Upper lobe of left lung (tissue), 6 donors: ENCODE results near the gene LRRFIP1. TPM values are rescaled to one million over a fixed set of nuclear protein-coding genes. Genes with fewer than 3 reads are reported as not detected.

Experiments used
- ATAC-seq, 2 donors: fragments of 200-7000 bp; cut with Tn5 transposase; one replicate each; pipeline ENCODE4 v1.9.1; 2022; ENCODE audit warnings: mild to moderate bottlenecking in 2 of 2, moderate library complexity in 2 of 2; ENCODE audit not compliant: low FRiP score in 2 of 2
- DNase-seq, 2 donors: peaks; one replicate each; pipeline ENCODE4 v3.0.0-alpha.2; 2019 to 2020
- H3K27ac ChIP-seq, 4 donors: fragments of 200-600 bp; sonication (generic); one replicate each; pipeline ENCODE4 v1.5.1; 2016 to 2019
- H3K27me3 ChIP-seq, 4 donors: fragments of 200-600 bp; sonication (generic); one replicate each; pipeline ENCODE4 v1.5.1; 2017 to 2019
- H3K36me3 ChIP-seq, 4 donors: fragments of 200-600 bp; sonication (generic); one replicate each; pipeline ENCODE4 v1.5.1; 2016 to 2019
- H3K4me1 ChIP-seq, 4 donors: fragments of 200-600 bp; sonication (generic); one replicate each; pipeline ENCODE4 v1.5.1; 2018 to 2019
- H3K4me3 ChIP-seq, 4 donors: fragments of 200-600 bp; sonication (generic); one replicate each; pipeline ENCODE4 v1.5.1; 2017 to 2019; ENCODE audit warnings: mild to moderate bottlenecking in 2 of 4, moderate library complexity in 1 of 4
- H3K9me3 ChIP-seq, 4 donors: fragments of 200-600 bp; sonication (generic); one replicate each; pipeline ENCODE4 v1.5.1; 2018 to 2019
- EP300 ChIP-seq, 4 donors: sonication (generic); formaldehyde crosslinking; IDR thresholded peaks; one replicate each; pipeline ENCODE4 v1.5.1; 2017; ENCODE audit warnings: antibody characterized with exemption in 4 of 4, control low read depth in 2 of 4
- POLR2A ChIP-seq, 4 donors: fragments of 450-650 bp; IDR thresholded peaks; one replicate each; pipeline ENCODE4 v1.5.1; 2016 to 2017; ENCODE audit warnings: antibody characterized with exemption in 4 of 4, mild to moderate bottlenecking in 2 of 4
- POLR2AphosphoS5 ChIP-seq, 2 donors: sonication (generic); formaldehyde crosslinking; IDR thresholded peaks; one replicate each; pipeline ENCODE4 v1.5.1; 2017; ENCODE audit warnings: antibody characterized with exemption in 2 of 2
- WGBS, 2 donors: methylation state at CpG; one replicate each; pipeline ENCODE4 v1.1.5; 2017 to 2018; 5-methylcytosine and 5-hydroxymethylcytosine counted together
- total RNA-seq, 6 donors: library from RNA; depleted of rRNA in 4 of 6; stranded (reverse); fragments of >200 nt in 4 of 6; gene quantifications; one replicate each; pipeline versions ENCODE4 v1.1.0 to v1.2.1, GENCODE V29; 2016 to 2021
- TF ChIP-seq, protein P1 (sequence below), 6 experiments: fragments of 450-650 bp in 4 of 6; fragments of 200-600 bp in 2 of 6; sonication (generic) in 2 of 6; IDR thresholded peaks; one replicate each; pipeline ENCODE4 v1.5.1; 2016 to 2019; ENCODE audit warnings: antibody characterized with exemption in 6 of 6
- donor health status: DM: no; HTN: no; CAD: no; lungs with moderate emphysema.
- donor health status: DM: no; HTN: yes; CAD: no; lungs with severe emphysema.

LRRFIP1 gene
- total RNA-seq, 6 donors from 2014 or later = 185 to 291 (median 242) TPM

GRCh38 chr2:237725661-237726060 lies 98.3 kb downstream of the LRRFIP1 start:
- peak in 1 of 2 donors; percentile 69 for DNase-seq
- Histone ChIP-seq H3K4me3 (no peak overlapping the region), H3K4me1 (peaks cover 50 to 80% (median 55%) of the 10 kb centered on the region in 4 donors), H3K27me3 (no peaks in the 10 kb centered on the region), H3K27ac (peak overlapping the region in 2 of 4 donors; percentile 32 to 63), H3K36me3 (peaks cover 0 to 20% (median 2%) of the 10 kb centered on the region in 4 donors), H3K9me3 (no peaks in the 10 kb centered on the region)
- peak; percentile 71 to 74 for ATAC-seq
- WGBS, 2 donors = 66 to 75% methylated on average over 4 of the region's 4 CpGs
- TF ChIP-seq POLR2A (IDR thresholded peaks at IDR 0.05) (no peak), EP300 (IDR thresholded peaks at IDR 0.05) (no peak), POLR2AphosphoS5 (IDR thresholded peaks at IDR 0.05) (no peak)
- TF ChIP-seq, protein P1, sequence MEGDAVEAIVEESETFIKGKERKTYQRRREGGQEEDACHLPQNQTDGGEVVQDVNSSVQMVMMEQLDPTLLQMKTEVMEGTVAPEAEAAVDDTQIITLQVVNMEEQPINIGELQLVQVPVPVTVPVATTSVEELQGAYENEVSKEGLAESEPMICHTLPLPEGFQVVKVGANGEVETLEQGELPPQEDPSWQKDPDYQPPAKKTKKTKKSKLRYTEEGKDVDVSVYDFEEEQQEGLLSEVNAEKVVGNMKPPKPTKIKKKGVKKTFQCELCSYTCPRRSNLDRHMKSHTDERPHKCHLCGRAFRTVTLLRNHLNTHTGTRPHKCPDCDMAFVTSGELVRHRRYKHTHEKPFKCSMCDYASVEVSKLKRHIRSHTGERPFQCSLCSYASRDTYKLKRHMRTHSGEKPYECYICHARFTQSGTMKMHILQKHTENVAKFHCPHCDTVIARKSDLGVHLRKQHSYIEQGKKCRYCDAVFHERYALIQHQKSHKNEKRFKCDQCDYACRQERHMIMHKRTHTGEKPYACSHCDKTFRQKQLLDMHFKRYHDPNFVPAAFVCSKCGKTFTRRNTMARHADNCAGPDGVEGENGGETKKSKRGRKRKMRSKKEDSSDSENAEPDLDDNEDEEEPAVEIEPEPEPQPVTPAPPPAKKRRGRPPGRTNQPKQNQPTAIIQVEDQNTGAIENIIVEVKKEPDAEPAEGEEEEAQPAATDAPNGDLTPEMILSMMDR (IDR thresholded peaks at IDR 0.05) = no peak

GRCh38 chr2:237726401-237726830 lies 99.0 kb downstream of the LRRFIP1 start:
- Histone ChIP-seq H3K4me1 (peaks cover 58 to 88% (median 63%) of the 10 kb centered on the region in 4 donors), H3K27me3 (no peaks in the 10 kb centered on the region), H3K27ac (peak overlapping the region; percentile 5 to 63 (median 30)), H3K9me3 (no peaks in the 10 kb centered on the region), H3K36me3 (peaks cover 0 to 12% (median 0%) of the 10 kb centered on the region in 4 donors), H3K4me3 (no peak overlapping the region)
- TF ChIP-seq, protein P1 (IDR thresholded peaks at IDR 0.05) = no peak
- TF ChIP-seq POLR2A (IDR thresholded peaks at IDR 0.05) = no peak
- no peak for TF ChIP-seq POLR2AphosphoS5 (IDR thresholded peaks at IDR 0.05)
- no peak for TF ChIP-seq EP300 (IDR thresholded peaks at IDR 0.05)
- DNase-seq (no peak), ATAC-seq (peak in 1 of 2 donors; percentile 57)
- WGBS, 2 donors = 20 to 29% methylated on average over 7 of the region's 7 CpGs

DNA sequence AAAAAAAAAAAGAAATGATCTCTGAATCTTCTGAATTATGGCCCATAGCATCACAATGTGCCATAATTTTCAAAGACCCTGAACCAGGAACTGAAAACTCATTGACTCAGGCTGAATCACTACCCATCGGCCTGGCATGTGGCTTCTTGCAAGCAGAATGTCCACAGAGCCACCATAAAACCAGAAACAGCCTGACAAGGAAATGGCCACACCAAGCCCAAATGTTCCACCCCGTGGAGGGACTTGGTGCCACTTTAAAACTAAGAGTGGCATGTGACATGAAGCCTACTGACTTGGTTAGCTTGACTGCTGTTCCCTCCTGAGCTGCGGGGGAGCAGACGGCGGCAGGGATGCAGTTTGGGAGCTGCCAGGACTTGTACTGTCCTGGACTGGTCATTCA lies 100.0 kb downstream of the LRRFIP1 start:
- no peak overlapping the region for H3K4me3 ChIP-seq
- TF ChIP-seq POLR2A (IDR thresholded peaks at IDR 0.05) (no peak), EP300 (IDR thresholded peaks at IDR 0.05) (peak in 1 of 4 donors; percentile 24)
- WGBS, 2 donors = 65 to 70% methylated on average over 5 of the region's 5 CpGs
- peaks cover 0 to 10% (median 0%) of the 10 kb centered on the region in 4 donors for H3K36me3 ChIP-seq
- ATAC-seq (peak in 1 of 2 donors; percentile 42), DNase-seq (peak in 1 of 2 donors; percentile 58)
- H3K4me1 ChIP-seq = peaks cover 67 to 92% (median 70%) of the 10 kb centered on the region in 4 donors
- no peaks in the 10 kb centered on the region for H3K27me3 ChIP-seq
- H3K27ac ChIP-seq = peak overlapping the region in 3 of 4 donors; percentile 5 to 63 (median 41)
- H3K9me3 ChIP-seq = no peaks in the 10 kb centered on the region

- H3K36me3 ChIP-seq = peaks cover 0 to 5% (median 0%) of the 10 kb centered on the region in 4 donors
- H3K4me1 ChIP-seq = peaks cover 79 to 98% (median 89%) of the 10 kb centered on the region in 4 donors
- DNase-seq (no peak), ATAC-seq (no peak)
- TF ChIP-seq EP300 (IDR thresholded peaks at IDR 0.05) (no peak), POLR2AphosphoS5 (IDR thresholded peaks at IDR 0.05) (no peak), POLR2A (IDR thresholded peaks at IDR 0.05) (no peak)
- TF ChIP-seq, protein P1 (IDR thresholded peaks at IDR 0.05) = no peak
- peak overlapping the region in 2 of 4 donors; percentile 80 for H3K27ac ChIP-seq
- H3K4me3 ChIP-seq = no peak overlapping the region
- no peaks in the 10 kb centered on the region for H3K9me3 ChIP-seq
- no peaks in the 10 kb centered on the region for H3K27me3 ChIP-seq
- WGBS, 2 donors = 59 to 62% methylated on average over 12 of the region's 12 CpGs
Measured at GRCh38 chr2:237729681-237730475, 102.5 kb downstream of the LRRFIP1 start.

DNA sequence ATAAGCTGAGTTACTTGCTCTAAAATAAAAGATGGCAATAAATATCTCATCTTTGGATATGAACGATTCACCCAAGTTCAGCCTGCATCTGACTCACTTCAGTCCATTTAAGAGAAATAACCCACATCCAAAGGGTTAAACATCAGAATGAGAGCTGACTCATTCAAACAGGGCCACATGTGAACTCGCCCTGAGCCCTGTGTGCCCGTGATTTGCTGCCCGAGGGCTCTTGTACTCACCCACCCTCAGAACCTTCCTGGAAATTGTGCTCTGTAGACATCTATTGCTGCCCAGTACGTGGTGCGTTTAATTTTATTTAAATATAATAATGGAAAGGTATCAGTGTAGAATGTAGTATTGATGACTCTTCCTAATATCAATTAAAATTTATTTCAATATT lies 104.3 kb downstream of the LRRFIP1 start:
- ATAC-seq = peak; percentile 46 to 50
- WGBS, 2 donors = 32 to 33% methylated on average over 6 of the region's 6 CpGs
- TF ChIP-seq POLR2AphosphoS5 (IDR thresholded peaks at IDR 0.05) = peak in 1 of 2 donors; percentile 56
- TF ChIP-seq, protein P1 (IDR thresholded peaks at IDR 0.05) = no peak
- TF ChIP-seq POLR2A (IDR thresholded peaks at IDR 0.05) = no peak
- TF ChIP-seq EP300 (IDR thresholded peaks at IDR 0.05) = no peak
- H3K4me1 ChIP-seq = peaks cover 84 to 95% (median 94%) of the 10 kb centered on the region in 4 donors
- H3K9me3 ChIP-seq = no peaks in the 10 kb centered on the region
- H3K4me3 ChIP-seq = no peak overlapping the region
- DNase-seq = peak in 1 of 2 donors; percentile 62
- H3K36me3 ChIP-seq = peaks cover 0 to 16% (median 3%) of the 10 kb centered on the region in 4 donors
- H3K27ac ChIP-seq = peak overlapping the region; percentile 41 to 80 (median 76)
- H3K27me3 ChIP-seq = no peaks in the 10 kb centered on the region
